K562 (cell line): ENCODE data around the gene ACTA2. TPM values are rescaled to one million over a fixed set of nuclear protein-coding genes. Genes with fewer than 3 reads are reported as not detected.

ENCODE experiments used
- ATAC-seq: fragments of 200-7000 bp; cut with Tn5 transposase; 3 replicates; pipeline ENCODE4 v1.9.1; 2020; ENCODE audit warnings: moderate library complexity
- BruUV-seq: library from RNA; stranded (reverse); fragments of 400-500 nt; replicated peaks from 2 replicates; lab custom pipeline; 2021; lab: Mats Ljungman, UMichigan
- CTCF ChIA-PET: fragments of 300-600 bp; formaldehyde crosslinking; extraction: SDS; loops from one replicate; lab custom pipeline; 2021; ENCODE audit warnings: low intra/inter-chr PET ratio; lab: Yijun Ruan, JAX
- POLR2A ChIA-PET: fragments of 300-600, 350-650 bp; sonication (Branson Sonifier 250); formaldehyde crosslinking; extraction: SDS; loops from one replicate; lab custom pipeline; 2021; ENCODE audit warnings: antibody characterized with exemption, inconsistent platforms; lab: Yijun Ruan, JAX
- DNase-seq, 4 experiments: peaks; one replicate each; pipeline versions ENCODE4 v3.0.0 to v3.0.0-alpha.2; 2011 to 2018; ENCODE audit warnings: low spot score in 3 of 4, mixed read lengths in 3 of 4; ENCODE audit errors: extremely low read depth in 1 of 4
- FAIRE-seq: peaks from 2 replicates; lab custom pipeline; 2011; peaks lifted over from hg19 to GRCh38; lab: Jason Lieb, UNC
- H2AFZ ChIP-seq: 2 replicates; pipeline ENCODE4 v1.6.0; 2011; ENCODE audit warnings: low read depth, low read length, control low read depth, inconsistent platforms
- H3K27ac ChIP-seq: fragments of 200-600 bp; 3 replicates; pipeline ENCODE4 v1.8.0; 2011; ENCODE audit warnings: low read depth, mild to moderate bottlenecking, control low read depth, inconsistent platforms, low read length, moderate library complexity, mixed read lengths; ENCODE audit errors: extremely low read depth
- H3K27me3 ChIP-seq, 2 experiments: fragments of 300-600 bp in 1 of 2; 2 replicates in 1 of 2; 3 replicates in 1 of 2; pipeline versions ENCODE4 v1.6.0 to v1.8.0; 2011; ENCODE audit warnings: inconsistent platforms in 2 of 2, low read length in 2 of 2, mild to moderate bottlenecking in 1 of 2, mixed read lengths in 1 of 2, moderate library complexity in 1 of 2; ENCODE audit not compliant: control insufficient read depth in 2 of 2, insufficient read depth in 2 of 2
- H3K36me3 ChIP-seq: fragments of 300-600 bp; 3 replicates; pipeline ENCODE4 v1.8.0; 2011; ENCODE audit warnings: mild to moderate bottlenecking, low read length, inconsistent platforms; ENCODE audit not compliant: control insufficient read depth, insufficient read depth
- H3K4me1 ChIP-seq, 2 experiments: fragments of 200-600 bp in 1 of 2; replicated peaks in 1 of 2; 2 replicates in 1 of 2; 3 replicates in 1 of 2; pipeline versions ENCODE4 v1.5.1 to v1.8.0; 2011; ENCODE audit warnings: inconsistent platforms in 2 of 2, low read length in 2 of 2, mild to moderate bottlenecking in 1 of 2, mixed read lengths in 1 of 2, moderate library complexity in 1 of 2; ENCODE audit not compliant: control insufficient read depth in 2 of 2, insufficient read depth in 2 of 2
- H3K4me2 ChIP-seq: 2 replicates; pipeline ENCODE4 v1.6.1; 2011; ENCODE audit warnings: low read length, control low read depth, inconsistent platforms, mixed read lengths; ENCODE audit not compliant: insufficient read depth
- H3K4me3 ChIP-seq: fragments of 200-600 bp; sonication (generic), shearing (Covaris generic); 2 replicates; pipeline ENCODE4 v1.5.1; 2016; ENCODE audit warnings: control low read depth, inconsistent platforms
- H3K79me2 ChIP-seq: fragments of 200-600 bp; 3 replicates; pipeline ENCODE4 v1.8.0; 2011; ENCODE audit warnings: low read length, inconsistent platforms; ENCODE audit not compliant: control insufficient read depth, insufficient read depth
- H3K9ac ChIP-seq, 2 experiments: 2 replicates each; pipeline versions ENCODE4 v1.6.0 to v1.6.1; 2011; ENCODE audit warnings: low read depth in 2 of 2, low read length in 2 of 2, control low read depth in 1 of 2, inconsistent platforms in 1 of 2, mild to moderate bottlenecking in 1 of 2, mixed read lengths in 1 of 2; ENCODE audit not compliant: insufficient read depth in 1 of 2
- H3K9me1 ChIP-seq: one replicate; pipeline ENCODE4 v1.6.0; 2011; ENCODE audit warnings: inconsistent platforms, mild to moderate bottlenecking, low read length, moderate library complexity; ENCODE audit not compliant: control insufficient read depth, insufficient read depth
- H3K9me3 ChIP-seq: replicated peaks from 2 replicates; pipeline ENCODE4 v1.5.1; 2011; ENCODE audit warnings: low read depth, low read length, inconsistent platforms; ENCODE audit not compliant: control insufficient read depth, insufficient read depth
- H4K20me1 ChIP-seq: replicated peaks from 2 replicates; pipeline ENCODE4 v1.6.1; 2011; ENCODE audit warnings: low read length, inconsistent platforms, mixed read lengths; ENCODE audit not compliant: control insufficient read depth, insufficient read depth
- ATF4 ChIP-seq: fragments of 450-650 bp; formaldehyde crosslinking; IDR thresholded peaks from 2 replicates; pipeline ENCODE4 v1.4.0; 2022; ENCODE audit warnings: mild to moderate bottlenecking, moderate library complexity
- CEBPB ChIP-seq: fragments of 450-650 bp; IDR thresholded peaks from 2 replicates; pipeline ENCODE4 v1.6.1; 2016; ENCODE audit warnings: missing genetic modification characterization, missing compliant biosample characterization
- CREB5 ChIP-seq: fragments of 250-450 bp; sonication (Bioruptor Pico); IDR thresholded peaks from 2 replicates; pipeline ENCODE4 v1.5.0; 2020; ENCODE audit warnings: mild to moderate bottlenecking
- MTA2 ChIP-seq: fragments of 450-650 bp; IDR thresholded peaks from 2 replicates; pipeline ENCODE4 v1.6.1; 2016; ENCODE audit warnings: low read depth
- PHF21A ChIP-seq: fragments of 450-650 bp; IDR thresholded peaks from 2 replicates; pipeline ENCODE4 v1.6.1; 2017; ENCODE audit warnings: low read depth, borderline replicate concordance
- PML ChIP-seq: IDR thresholded peaks from 2 replicates; pipeline ENCODE4 v1.6.1; 2012; ENCODE audit warnings: low read length, inconsistent platforms
- SOX6 ChIP-seq: fragments of 450-650 bp; IDR thresholded peaks from 2 replicates; pipeline ENCODE4 v1.6.1; 2014; ENCODE audit warnings: mild to moderate bottlenecking
- TAF7 ChIP-seq: fragments of 450-650 bp; IDR thresholded peaks from 2 replicates; pipeline ENCODE4 v1.6.1; 2016; ENCODE audit warnings: missing genetic modification characterization, missing compliant biosample characterization
- ZHX1 ChIP-seq: fragments of 150-350 bp; conservative IDR thresholded peaks from 2 replicates; pipeline ENCODE4 v1.6.1; 2014; ENCODE audit warnings: low read length
- WGBS: fragments of 100-300 bp; shearing (Covaris generic); methylation state at CpG from one replicate; pipeline ENCODE4 v1.1.6; 2016; ENCODE audit warnings: low coverage, mixed read lengths; ENCODE audit not compliant: insufficient coverage; ENCODE audit errors: missing lambda C conversion rate; 5-methylcytosine and 5-hydroxymethylcytosine counted together
- in situ Hi-C: fragments of 300-500 bp; cut with MboI; formaldehyde crosslinking; loops from 4 replicates; pipeline ENCODE4 v1.15.0; 2018; ENCODE audit warnings: inconsistent platforms, mixed read lengths
- intact Hi-C: fragments of 100-400 bp; cut with micrococcal nuclease; formaldehyde crosslinking; loops from 2 replicates; pipeline ENCODE4 v1.14.2; 2022
- polyA plus RNA-seq, 8 experiments: library from polyadenylated mRNA; depleted of rRNA in 4 of 8; stranded (reverse) in 5 of 8; unstranded in 3 of 8; fragments of >200 nt; fragmentation: Nextera tagmentation in 2 of 8; fragmentation: Illumina TruSeq in 1 of 8; extraction: Ambion mirVana in 2 of 8; extraction: Trizol in 1 of 8; gene quantifications; 2 replicates each; pipeline versions ENCODE4 v1.2.1 to v1.2.3, GENCODE V29; 2011 to 2014; ENCODE audit warnings: inconsistent platforms in 1 of 8, missing spikeins in 1 of 8
- total RNA-seq, 7 experiments: library from RNA; depleted of rRNA in 6 of 7; stranded (reverse); fragments of >200 nt in 6 of 7; fragmentation: Illumina TruSeq in 2 of 7; extraction: Trizol in 2 of 7; gene quantifications; 2 replicates each; pipeline versions ENCODE4 v1.2.1 to v1.2.3, GENCODE V29; 2011 to 2021; ENCODE audit warnings: low replicate concordance in 1 of 7

The ACTA2 gene
- total and polyA plus RNA-seq, 9 of the 15 experiments (the other 6 are each of a cell fraction or from before 2014, with no cell fraction given): 0.15 to 1.0 (median 0.38) TPM; not detected in 3

GRCh38 chr10:88989824-88990383 lies 37.3 kb upstream of the ACTA2 start:
- DNase-seq: no peak
- FAIRE-seq: no peak
- CTCF ChIA-PET: no interaction called here
- no peak overlapping the region for H3K27ac ChIP-seq
- peaks cover 0 to 9% of the 10 kb centered on the region in 2 experiments; a peak in 1 of 5 replicates for H3K27me3 ChIP-seq
- intact Hi-C loops (loop anchor here (10.0 kb wide), 1 partner anchor 155 kb away; no protein-coding TSS in a partner anchor), in situ Hi-C loops (no loop called here)
- peak; percentile 84 for TF ChIP-seq CEBPB (tag)
- TF ChIP-seq TAF7: no peak
- ATAC-seq: no peak; the same call in 2 of the 3 replicates
- no peaks in the 10 kb centered on the region for H3K79me2 ChIP-seq
- POLR2A ChIA-PET: interaction anchor here (0.6 to 0.8 kb wide), 2 partner anchors 19 to 221 kb away, joined by 3 read pairs; no protein-coding TSS in a partner anchor
- BruUV-seq: no TSS peak
- WGBS: 10% methylated on average over 8 of the region's 8 CpGs
- H3K4me3 ChIP-seq: no peak overlapping the region
- no peaks in the 10 kb centered on the region for H3K36me3 ChIP-seq
- no peaks in the 10 kb centered on the region for H3K9me1 ChIP-seq
- H3K4me2 ChIP-seq: no peak overlapping the region
- H2AFZ ChIP-seq: 0 out of 2 replicates have a peak overlapping the region, but pooled peaks have one; percentile 91
- H3K4me1 ChIP-seq: peaks cover 0 to 11% of the 10 kb centered on the region in 2 experiments; a peak in 2 of 5 replicates
- no peak overlapping the region for H3K9ac ChIP-seq
- H3K9me3 ChIP-seq: no peaks in the 10 kb centered on the region
- H4K20me1 ChIP-seq: no peaks in the 10 kb centered on the region

- H3K4me3 ChIP-seq: no peak overlapping the region
- H4K20me1 ChIP-seq: no peaks in the 10 kb centered on the region
- H3K79me2 ChIP-seq: no peaks in the 10 kb centered on the region
- ATAC-seq (no peak), DNase-seq (no peak), FAIRE-seq (no peak)
- ChIA-PET CTCF (no interaction called here), POLR2A (interaction anchor here (0.8 kb wide), 1 partner anchor 19 kb away, joined by 3 read pairs; no protein-coding TSS in a partner anchor)
- H3K36me3 ChIP-seq: no peaks in the 10 kb centered on the region
- no peak overlapping the region for H3K27ac ChIP-seq
- peaks cover 0 to 9% of the 10 kb centered on the region in 2 experiments; a peak in 1 of 5 replicates for H3K27me3 ChIP-seq
- 11% methylated on average over 2 of the region's 2 CpGs for WGBS
- no peak overlapping the region for H3K4me2 ChIP-seq
- H3K4me1 ChIP-seq: peaks cover 0 to 11% of the 10 kb centered on the region in 2 experiments; a peak in 2 of 5 replicates
- intact Hi-C loops: loop anchor here (10.0 kb wide), 1 partner anchor 155 kb away; no protein-coding TSS in a partner anchor
- BruUV-seq: no TSS peak
- in situ Hi-C loops: no loop called here
- no peak overlapping the region for H2AFZ ChIP-seq
- H3K9me1 ChIP-seq: no peaks in the 10 kb centered on the region
- TF ChIP-seq CREB5 (no peak), ZHX1 (no peak), PHF21A (no peak), PML (no peak), ATF4 (no peak), SOX6 (no peak), MTA2 (no peak)
- no peak overlapping the region for H3K9ac ChIP-seq
- no peaks in the 10 kb centered on the region for H3K9me3 ChIP-seq
Observed at GRCh38 chr10:88989423-88989822, 36.9 kb upstream of the ACTA2 start.
